Activated T-cell treated with anti-CD3 and anti-CD28 coated beads, Interleukin-2, amount 50 U/mL, for 72 hours (primary cell): ENCODE data around the gene ABCF3. TPM values are rescaled to one million over a fixed set of nuclear protein-coding genes. Genes with fewer than 3 reads are reported as not detected.

Source experiments
- ATAC-seq, 2 donors: fragments of 150-1000 bp; cut with Tn5 transposase; replicated peaks in 1 of 2; 2 replicates each; pipeline ENCODE4 v1.10.0; 2021; ENCODE audit warnings: moderate library complexity in 2 of 2, mild to moderate bottlenecking in 1 of 2
- DNase-seq, 2 donors: peaks; one replicate each; pipeline ENCODE4 v3.0.0; 2021 to 2022; ENCODE audit warnings: mixed read lengths in 1 of 2
- H3K27ac Mint-ChIP-seq: one replicate; pipeline ENCODE4 v1.8.0; 2022; ENCODE audit warnings: mild to moderate bottlenecking, moderate library complexity, mixed read lengths
- H3K27me3 Mint-ChIP-seq: one replicate; pipeline ENCODE4 v1.8.0; 2022; ENCODE audit warnings: low read depth, mixed read lengths
- H3K36me3 Mint-ChIP-seq, 2 donors: one replicate each; pipeline ENCODE4 v1.8.0; 2022; ENCODE audit warnings: mixed read lengths in 2 of 2, mild to moderate bottlenecking in 1 of 2; ENCODE audit not compliant: insufficient read depth in 2 of 2
- H3K4me1 Mint-ChIP-seq: one replicate; pipeline ENCODE4 v1.8.0; 2022; ENCODE audit warnings: low read depth, mixed read lengths
- H3K4me3 Mint-ChIP-seq, 2 donors: one replicate each; pipeline ENCODE4 v1.8.0; 2022; ENCODE audit warnings: mild to moderate bottlenecking in 2 of 2, mixed read lengths in 2 of 2, moderate library complexity in 2 of 2
- H3K9me3 Mint-ChIP-seq, 2 donors: one replicate each; pipeline ENCODE4 v1.8.0; 2022; ENCODE audit warnings: mixed read lengths in 2 of 2
- total RNA-seq, 2 donors: library from RNA; stranded (reverse); gene quantifications; one replicate each; pipeline ENCODE4 v1.2.3, GENCODE V29; 2022

The ABCF3 gene
- total RNA-seq, 2 donors from 2014 or later, result 70.8 to 71.6 TPM

DNA sequence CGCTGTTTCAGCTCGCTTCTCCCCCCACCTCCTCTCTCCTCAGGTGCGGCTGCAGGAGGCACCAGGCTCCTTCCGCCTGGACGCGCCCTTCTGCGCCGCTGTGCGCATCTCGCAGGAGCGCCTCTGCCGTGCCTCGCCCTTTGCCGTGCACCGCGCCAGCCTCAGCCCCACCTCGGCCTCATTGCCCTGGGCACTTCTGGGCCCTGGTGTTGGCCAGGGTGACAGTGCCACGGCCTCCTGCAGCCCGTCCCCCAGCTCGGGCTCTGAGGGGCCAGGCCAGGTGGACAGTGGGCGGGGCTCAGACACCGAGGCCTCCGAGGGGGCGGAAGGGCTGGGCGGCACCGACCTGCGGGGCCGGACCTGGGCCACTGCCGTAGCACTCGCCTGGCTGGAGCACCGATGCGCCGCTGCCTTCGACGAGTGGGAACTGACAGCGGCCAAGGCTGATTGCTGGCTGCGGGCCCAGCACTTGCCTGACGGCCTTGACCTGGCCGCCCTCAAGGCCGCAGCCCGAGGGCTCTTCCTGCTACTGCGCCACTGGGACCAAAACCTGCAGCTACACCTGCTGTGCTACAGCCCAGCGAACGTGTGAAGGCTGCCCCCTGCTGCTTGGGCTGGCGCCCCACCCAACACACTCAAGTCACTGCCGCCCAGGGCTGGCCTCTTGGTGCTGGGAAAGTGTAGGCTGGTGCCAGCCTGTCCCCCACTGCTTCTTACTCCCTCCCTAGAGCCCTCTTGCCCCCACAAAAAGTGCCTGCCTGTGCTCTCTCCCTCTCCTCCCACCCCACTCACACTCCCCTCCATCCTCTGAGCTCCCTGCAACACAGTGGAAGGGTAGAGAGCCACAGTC is 55.7 kb downstream of the ABCF3 start:
- DNase-seq (no peak), ATAC-seq (peak; percentile 29 to 54)
- no peak overlapping the region for H3K27ac Mint-ChIP-seq
- no peaks in the 10 kb centered on the region for H3K9me3 Mint-ChIP-seq
- H3K36me3 Mint-ChIP-seq, result peaks cover 2 to 9% of the 10 kb centered on the region in 2 donors
- H3K4me1 Mint-ChIP-seq, result peaks cover 12% of the 10 kb centered on the region
- no peak overlapping the region for H3K4me3 Mint-ChIP-seq
- no peaks in the 10 kb centered on the region for H3K27me3 Mint-ChIP-seq

- H3K9me3 Mint-ChIP-seq, result no peaks in the 10 kb centered on the region
- H3K4me1 Mint-ChIP-seq, result peaks cover 18% of the 10 kb centered on the region
- H3K27me3 Mint-ChIP-seq, result no peaks in the 10 kb centered on the region
- no peak for ATAC-seq
- H3K36me3 Mint-ChIP-seq, result peaks cover 2 to 9% of the 10 kb centered on the region in 2 donors
- DNase-seq, result no peak
- H3K27ac Mint-ChIP-seq, result no peak overlapping the region
- H3K4me3 Mint-ChIP-seq, result no peak overlapping the region
Measured at GRCh38 chr3:184242297-184242685, 56.3 kb downstream of the ABCF3 start.

Other genes starting within 250 kb of the ABCF3 start
- 10 to 100 TPM; 18.2 to 22.4 TPM for gene ABCC5, start 168.3 kb upstream of the ABCF3 start, total RNA-seq
- gene HTR3D, start 154.5 kb upstream of the ABCF3 start, total RNA-seq, result not detected
- not detected for gene HTR3C, start 133.2 kb upstream of the ABCF3 start, total RNA-seq
- gene HTR3E, start 89.1 kb upstream of the ABCF3 start, total RNA-seq, result not detected
- gene EIF2B5, start 50.8 kb upstream of the ABCF3 start, total RNA-seq, result 10 to 100 TPM; 47.0 to 55.4 TPM
- gene DVL3, start 30.8 kb upstream of the ABCF3 start, total RNA-seq, result 10 to 100 TPM; 42.6 to 45.9 TPM
- gene AP2M1, start 11.3 kb upstream of the ABCF3 start, total RNA-seq, result 100 to 1,000 TPM; 178 to 194 TPM
- gene VWA5B2, start 43.4 kb downstream of the ABCF3 start, total RNA-seq, result under 1 TPM in 1 of 2 donors, not detected in 1; 0.07 TPM
- gene ALG3, start 62.8 kb downstream of the ABCF3 start, total RNA-seq, result 10 to 100 TPM; 22.7 to 26.3 TPM
- gene EEF1AKMT4, start 63.5 kb downstream of the ABCF3 start, total RNA-seq, result 1 to 10 TPM; 3.5 to 3.6 TPM
- gene CAMK2N2, start 75.4 kb downstream of the ABCF3 start, total RNA-seq, result under 1 TPM; 0.24 to 0.35 TPM
- gene ECE2, start 89.8 kb downstream of the ABCF3 start, total RNA-seq, result not detected
- 100 to 1,000 TPM; 169 to 184 TPM for gene PSMD2, start 113.0 kb downstream of the ABCF3 start, total RNA-seq
- 100 to 1,000 TPM; 274 to 305 TPM for gene EIF4G1, start 128.4 kb downstream of the ABCF3 start, total RNA-seq
- gene FAM131A, start 151.4 kb downstream of the ABCF3 start, total RNA-seq, result 1 to 10 TPM; 6.6 to 7.6 TPM
- 1 to 10 TPM; 3.1 to 3.9 TPM for gene CLCN2, start 175.4 kb downstream of the ABCF3 start, total RNA-seq
- 10 to 100 TPM; 86.9 to 93.6 TPM for gene POLR2H, start 175.5 kb downstream of the ABCF3 start, total RNA-seq
- not detected for gene THPO, start 192.0 kb downstream of the ABCF3 start, total RNA-seq
- gene CHRD, start 193.9 kb downstream of the ABCF3 start, total RNA-seq, result under 1 TPM in 1 of 2 donors, not detected in 1; 0.19 TPM